ENCODE results near the gene PTPN3. TPM values are rescaled to one million over a fixed set of nuclear protein-coding genes. Genes with fewer than 3 reads are reported as not detected.
A peak's percentile ranks its signal among the peaks of the same experiment; 100 is the strongest.

PTPN3 gene
- total RNA-seq, 1 donor from 2014 or later: 48.5 TPM

GRCh38 chr9:109509611-109510010 lies 11.5 kb upstream of the PTPN3 start:
- intact Hi-C loops (cut with micrococcal nuclease): loop anchor here (10.0 kb wide), 1 partner anchor 65 kb away; no protein-coding TSS in a partner anchor
- no peak for DNase-seq
- ATAC-seq: no peak

- intact Hi-C loops (cut with micrococcal nuclease): no loop called here
- peak; percentile 22 for ATAC-seq
- no peak for DNase-seq
Measured at GRCh38 chr9:109507421-109507838, 9.3 kb upstream of the PTPN3 start.

- intact Hi-C loops (cut with micrococcal nuclease): no loop called here
- ATAC-seq: no peak
Measured at GRCh38 chr9:109506097-109506712, 8.1 kb upstream of the PTPN3 start.

GRCh38 chr9:109504689-109505088 lies 6.6 kb upstream of the PTPN3 start:
- DNase-seq: no peak
- intact Hi-C loops (cut with micrococcal nuclease): no loop called here
- no peak for ATAC-seq

More at GRCh38 chr9:109506097-109506712, 8.1 kb upstream of the PTPN3 start:
- DNase-seq: no peak

- intact Hi-C loops (cut with micrococcal nuclease): no loop called here
- DNase-seq (no peak), ATAC-seq (no peak)
Measured at GRCh38 chr9:109500421-109500974, 2.4 kb upstream of the PTPN3 start.

GRCh38 chr9:109499631-109500410 lies 1.7 kb upstream of the PTPN3 start:
- DNase-seq (peak; percentile 82), ATAC-seq (peak; percentile 96)
- intact Hi-C loops (cut with micrococcal nuclease): no loop called here

- no peak for DNase-seq
- intact Hi-C loops (cut with micrococcal nuclease): no loop called here
- ATAC-seq: no peak
Measured at GRCh38 chr9:109499093-109499630, 1.1 kb upstream of the PTPN3 start.

GRCh38 chr9:109497226-109498153 lies 617 bp downstream of the PTPN3 start:
- intact Hi-C loops (cut with micrococcal nuclease): no loop called here
- ATAC-seq: peak; percentile 7
- no peak for DNase-seq

GRCh38 chr9:109496841-109497225 lies 1.3 kb downstream of the PTPN3 start:
- ATAC-seq: no peak
- DNase-seq: no peak
- intact Hi-C loops (cut with micrococcal nuclease): no loop called here

- ATAC-seq (no peak), DNase-seq (no peak)
- intact Hi-C loops (cut with micrococcal nuclease): no loop called here
Measured at GRCh38 chr9:109496218-109496617, 1.9 kb downstream of the PTPN3 start.

- no peak for ATAC-seq
- intact Hi-C loops (cut with micrococcal nuclease): no loop called here
- DNase-seq: no peak
Measured at GRCh38 chr9:109493648-109494047, 4.5 kb downstream of the PTPN3 start.

GRCh38 chr9:109491590-109491989 lies 6.5 kb downstream of the PTPN3 start:
- no peak for DNase-seq
- intact Hi-C loops (cut with micrococcal nuclease): no loop called here
- no peak for ATAC-seq

- DNase-seq (no peak), ATAC-seq (no peak)
- intact Hi-C loops (cut with micrococcal nuclease): no loop called here
Measured at GRCh38 chr9:109488791-109489492, 9.2 kb downstream of the PTPN3 start.

- intact Hi-C loops (cut with micrococcal nuclease): no loop called here
- no peak for DNase-seq
- no peak for ATAC-seq
Measured at GRCh38 chr9:109488351-109488750, 9.8 kb downstream of the PTPN3 start.

- intact Hi-C loops (cut with micrococcal nuclease): no loop called here
- no peak for DNase-seq
- no peak for ATAC-seq
Measured at GRCh38 chr9:109487247-109487646, 10.9 kb downstream of the PTPN3 start.

GRCh38 chr9:109483744-109484429 lies 14.2 kb downstream of the PTPN3 start:
- intact Hi-C loops (cut with micrococcal nuclease): no loop called here
- ATAC-seq: no peak

GRCh38 chr9:109482391-109482916 lies 15.7 kb downstream of the PTPN3 start:
- ATAC-seq: no peak
- DNase-seq: no peak
- intact Hi-C loops (cut with micrococcal nuclease): no loop called here

More at GRCh38 chr9:109483744-109484429, 14.2 kb downstream of the PTPN3 start:
- DNase-seq: no peak

- intact Hi-C loops (cut with micrococcal nuclease): no loop called here
- ATAC-seq (no peak), DNase-seq (no peak)
Measured at GRCh38 chr9:109481856-109482255, 16.3 kb downstream of the PTPN3 start.
